Measurements from ENCODE around the gene CAPRIN2. TPM values are rescaled to one million over a fixed set of nuclear protein-coding genes. Genes with fewer than 3 reads are reported as not detected.
A peak's percentile ranks its signal among the peaks of the same experiment; 100 is the strongest.

The CAPRIN2 gene
- total RNA-seq, 4 donors from 2014 or later = 6.3 to 21.1 (median 7.2) TPM

DNA sequence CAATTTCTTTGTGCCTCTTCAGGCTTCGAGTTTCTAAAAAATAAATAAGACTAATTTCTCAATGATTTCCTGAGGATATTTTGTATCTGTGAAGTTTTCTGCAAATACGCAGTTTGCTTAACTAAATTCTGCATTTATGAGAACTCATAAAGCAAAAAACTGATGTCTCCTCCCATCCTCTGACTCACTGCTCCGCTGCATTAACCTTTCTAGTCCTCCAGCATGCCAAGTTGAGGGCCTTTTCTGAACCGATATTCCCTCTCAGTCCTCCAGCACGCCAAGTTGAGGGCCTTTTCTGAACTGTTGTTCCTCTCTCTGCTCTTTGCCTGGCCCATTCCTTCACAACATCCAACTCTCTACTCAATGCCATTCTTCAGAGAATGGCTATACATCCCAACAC lies 62.3 kb downstream of the CAPRIN2 start:
- DNase-seq = no peak
- Histone ChIP-seq H3K36me3 (no peaks in the 10 kb centered on the region), H3K27ac (peak overlapping the region in 3 of 4 donors; percentile 88 to 91 (median 88)), H3K4me3 (no peak overlapping the region), H3K4me1 (peaks cover 31 to 48% of the 10 kb centered on the region in 2 donors), H3K9me3 (no peaks in the 10 kb centered on the region), H3K27me3 (no peaks in the 10 kb centered on the region)
- intact Hi-C loops (cut with DNase I; ENCODE audit: low total_unique reads) (loop anchor here (10.0 kb wide), 2 partner anchors 382 to 1032 kb away; partner anchors contain the start of genes AMN1 and DDX11), in situ Hi-C loops (cut with MboI; ENCODE audit: low sequenced_read_pairs in 4 of 4) (loop anchor here in 1 of 4 donors (25.0 kb wide), 1 partner anchor 1330 kb away; no protein-coding TSS in a partner anchor)
- no peak for ATAC-seq
- no peak for TF ChIP-seq POLR2A (IDR thresholded peaks at IDR 0.05)
- TF ChIP-seq, protein P1, sequence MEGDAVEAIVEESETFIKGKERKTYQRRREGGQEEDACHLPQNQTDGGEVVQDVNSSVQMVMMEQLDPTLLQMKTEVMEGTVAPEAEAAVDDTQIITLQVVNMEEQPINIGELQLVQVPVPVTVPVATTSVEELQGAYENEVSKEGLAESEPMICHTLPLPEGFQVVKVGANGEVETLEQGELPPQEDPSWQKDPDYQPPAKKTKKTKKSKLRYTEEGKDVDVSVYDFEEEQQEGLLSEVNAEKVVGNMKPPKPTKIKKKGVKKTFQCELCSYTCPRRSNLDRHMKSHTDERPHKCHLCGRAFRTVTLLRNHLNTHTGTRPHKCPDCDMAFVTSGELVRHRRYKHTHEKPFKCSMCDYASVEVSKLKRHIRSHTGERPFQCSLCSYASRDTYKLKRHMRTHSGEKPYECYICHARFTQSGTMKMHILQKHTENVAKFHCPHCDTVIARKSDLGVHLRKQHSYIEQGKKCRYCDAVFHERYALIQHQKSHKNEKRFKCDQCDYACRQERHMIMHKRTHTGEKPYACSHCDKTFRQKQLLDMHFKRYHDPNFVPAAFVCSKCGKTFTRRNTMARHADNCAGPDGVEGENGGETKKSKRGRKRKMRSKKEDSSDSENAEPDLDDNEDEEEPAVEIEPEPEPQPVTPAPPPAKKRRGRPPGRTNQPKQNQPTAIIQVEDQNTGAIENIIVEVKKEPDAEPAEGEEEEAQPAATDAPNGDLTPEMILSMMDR (IDR thresholded peaks at IDR 0.05 in 4 of 5, conservative IDR thresholded peaks at IDR 0.05 in 1 of 5) = no peak

DNA sequence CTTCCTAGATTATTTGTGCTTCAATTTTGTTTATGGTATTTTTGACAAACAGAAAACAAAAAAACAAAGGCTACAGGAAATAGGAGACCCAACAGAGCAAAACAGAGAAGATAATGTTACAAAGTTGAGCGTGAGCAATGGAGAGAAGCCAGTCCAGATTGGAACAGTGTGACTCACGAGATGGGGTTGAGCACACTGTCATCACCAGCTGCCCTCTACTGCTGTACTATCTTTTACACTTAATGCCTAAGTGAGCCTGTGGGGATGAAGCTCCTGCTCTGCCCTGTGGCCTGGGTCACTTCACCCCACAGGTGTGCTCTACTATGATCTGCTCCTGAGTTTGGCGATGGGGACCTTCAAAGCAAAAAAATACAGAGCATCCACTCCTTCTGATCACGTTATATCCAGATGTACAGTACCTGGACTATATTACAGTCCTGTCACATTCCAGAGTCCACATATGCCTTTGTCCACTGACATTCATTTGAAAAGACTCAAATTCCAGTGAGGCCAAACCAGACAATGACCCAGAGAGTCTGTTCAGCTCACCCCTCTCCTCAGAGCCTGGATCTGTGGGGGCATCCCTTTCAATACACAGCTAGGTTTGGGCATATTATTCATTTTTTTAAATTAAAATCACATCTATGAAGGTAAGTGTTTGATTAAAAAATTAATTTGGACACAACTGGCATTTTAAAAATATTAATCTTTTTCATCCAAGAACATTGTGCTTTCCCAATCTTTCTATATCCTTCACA lies 63.5 kb downstream of the CAPRIN2 start:
- ATAC-seq = peak; percentile 90 to 92
- in situ Hi-C loops (cut with MboI; ENCODE audit: low sequenced_read_pairs in 4 of 4) (loop anchor here in 1 of 4 donors (25.0 kb wide), 1 partner anchor 1329 kb away; no protein-coding TSS in a partner anchor), intact Hi-C loops (cut with DNase I; ENCODE audit: low total_unique reads) (loop anchor here (2.0 to 10.0 kb wide), 3 partner anchors 384 to 1144 kb away; partner anchors contain the start of genes AMN1 and DDX11)
- DNase-seq = peak; percentile 69 to 74
- peak; percentile 39 to 64 for TF ChIP-seq POLR2A (IDR thresholded peaks at IDR 0.05)
- TF ChIP-seq, protein P1 (IDR thresholded peaks at IDR 0.05 in 4 of 5, conservative IDR thresholded peaks at IDR 0.05 in 1 of 5) = no peak
- Histone ChIP-seq H3K9me3 (no peaks in the 10 kb centered on the region), H3K4me1 (peaks cover 31 to 46% of the 10 kb centered on the region in 2 donors), H3K27ac (peak overlapping the region; percentile 84 to 91 (median 88)), H3K27me3 (no peaks in the 10 kb centered on the region), H3K4me3 (no peak overlapping the region), H3K36me3 (no peaks in the 10 kb centered on the region)

DNA sequence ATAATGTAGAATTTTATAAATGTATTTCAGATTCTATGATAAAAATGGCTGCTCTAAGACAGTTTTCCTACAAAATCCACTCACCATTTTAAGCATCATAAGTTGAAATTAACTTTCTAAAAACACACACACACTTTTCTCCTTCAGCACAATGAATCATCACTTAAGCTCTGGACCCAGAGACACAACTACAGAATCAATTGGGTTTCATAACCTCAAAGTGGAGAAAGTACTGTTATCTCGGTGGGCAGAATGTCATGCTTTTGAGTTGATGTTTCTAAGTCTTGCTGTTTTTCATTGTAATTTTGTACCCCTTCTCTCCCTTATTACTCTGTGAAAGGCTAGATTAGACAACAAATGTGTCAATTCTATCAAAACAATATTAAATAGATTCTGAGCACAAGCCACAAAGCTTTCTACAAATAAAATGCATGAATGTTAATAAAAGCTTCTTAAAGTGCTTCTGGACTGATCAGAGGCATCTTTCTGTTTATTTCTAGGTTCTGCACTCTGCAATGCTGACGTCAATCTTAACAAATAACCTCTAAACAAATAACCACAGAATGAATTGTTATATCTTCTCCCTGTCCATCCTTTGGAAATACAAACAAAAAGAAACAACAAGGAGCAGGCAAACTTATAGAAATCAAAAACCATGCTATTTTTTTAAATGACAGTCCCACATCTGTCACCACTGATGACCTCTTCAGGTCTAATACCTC lies 67.3 kb downstream of the CAPRIN2 start:
- no peak for TF ChIP-seq POLR2A (IDR thresholded peaks at IDR 0.05)
- TF ChIP-seq, protein P1 (IDR thresholded peaks at IDR 0.05 in 4 of 5, conservative IDR thresholded peaks at IDR 0.05 in 1 of 5) = no peak
- Histone ChIP-seq H3K36me3 (no peaks in the 10 kb centered on the region), H3K4me1 (peaks cover 8 to 20% of the 10 kb centered on the region in 2 donors), H3K27ac (no peak overlapping the region), H3K9me3 (no peaks in the 10 kb centered on the region), H3K27me3 (no peaks in the 10 kb centered on the region), H3K4me3 (no peak overlapping the region)
- DNase-seq (no peak), ATAC-seq (no peak)
- intact Hi-C loops (cut with DNase I; ENCODE audit: low total_unique reads) = no loop called here
- in situ Hi-C loops (cut with MboI; ENCODE audit: low sequenced_read_pairs in 4 of 4) = loop anchor here in 1 of 4 donors (25.0 kb wide), 1 partner anchor 1325 kb away; no protein-coding TSS in a partner anchor

DNA sequence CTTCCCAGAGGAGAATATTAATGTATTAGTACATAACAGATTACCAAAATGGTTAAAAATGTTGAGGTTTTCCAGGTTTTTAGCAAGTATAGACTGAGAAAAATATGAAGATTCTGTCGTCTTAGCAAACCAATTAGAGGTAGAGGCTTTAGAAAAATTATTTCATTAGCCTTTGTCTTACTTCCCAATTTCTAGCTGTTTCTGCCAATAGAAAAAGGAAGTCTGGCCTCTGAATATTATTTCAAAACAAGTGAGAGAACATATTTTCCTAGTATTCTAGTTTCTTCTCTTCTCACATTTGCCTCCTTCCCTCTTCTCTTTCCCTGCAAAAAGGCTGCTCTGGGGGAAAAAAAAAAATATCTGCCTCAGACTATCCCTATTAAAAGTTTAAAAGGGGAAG lies 75.5 kb downstream of the CAPRIN2 start:
- DNase-seq = no peak
- no peak overlapping the region for H3K27ac ChIP-seq
- H3K4me3 ChIP-seq = no peak overlapping the region
- H3K4me1 ChIP-seq = no peaks in the 10 kb centered on the region
- H3K27me3 ChIP-seq = no peaks in the 10 kb centered on the region
- peaks cover 0 to 62% of the 10 kb centered on the region in 2 donors for H3K36me3 ChIP-seq
- no peak for TF ChIP-seq POLR2A (IDR thresholded peaks at IDR 0.05)
- TF ChIP-seq, protein P1 (IDR thresholded peaks at IDR 0.05 in 4 of 5, conservative IDR thresholded peaks at IDR 0.05 in 1 of 5) = no peak
- in situ Hi-C loops (cut with MboI; ENCODE audit: low sequenced_read_pairs in 4 of 4) = loop anchor here in 1 of 4 donors (25.0 kb wide), 1 partner anchor 1317 kb away; no protein-coding TSS in a partner anchor
- no peak for ATAC-seq
- no peaks in the 10 kb centered on the region for H3K9me3 ChIP-seq
- intact Hi-C loops (cut with DNase I; ENCODE audit: low total_unique reads) = no loop called here

Measured in gastrocnemius medialis (tissue), 4 donors.